Ascending aorta (tissue), 2 donors: ENCODE data around the gene TSC22D3. TPM values are rescaled to one million over a fixed set of nuclear protein-coding genes. Genes with fewer than 3 reads are reported as not detected.

ENCODE experiments used
- DNase-seq, 2 donors: peaks; one replicate each; pipeline ENCODE4 v3.0.0-alpha.2; 2019; ENCODE audit warnings: low spot score in 2 of 2
- H3K27ac ChIP-seq, 2 donors: fragments of 200-600 bp; sonication (generic); one replicate each; pipeline ENCODE4 v1.5.1; 2016 to 2017; ENCODE audit warnings: mild to moderate bottlenecking in 1 of 2
- H3K27me3 ChIP-seq: fragments of 200-600 bp; sonication (generic); one replicate; pipeline ENCODE4 v1.5.1; 2017
- H3K36me3 ChIP-seq, 2 donors: fragments of 200-600 bp; sonication (generic); one replicate each; pipeline ENCODE4 v1.5.1; 2016
- H3K4me1 ChIP-seq, 2 donors: fragments of 200-600 bp; sonication (generic); one replicate each; pipeline ENCODE4 v1.5.1; 2016 to 2017; ENCODE audit warnings: mild to moderate bottlenecking in 1 of 2
- H3K4me3 ChIP-seq, 2 donors: fragments of 200-600 bp; sonication (generic); one replicate each; pipeline ENCODE4 v1.5.1; 2016 to 2017; ENCODE audit warnings: mild to moderate bottlenecking in 1 of 2
- H3K9me3 ChIP-seq, 2 donors: fragments of 200-600 bp; sonication (generic); one replicate each; pipeline ENCODE4 v1.5.1; 2016
- intact Hi-C: fragments of 100-400 bp; cut with DNase I; formaldehyde crosslinking; loops from one replicate; pipeline ENCODE4 v1.15.1; 2023
- total RNA-seq: library from RNA; depleted of rRNA; stranded (reverse); fragments of >200 nt; gene quantifications from one replicate; pipeline ENCODE4 v1.1.0, GENCODE V29; 2016
- TF ChIP-seq, protein P1 (sequence below), 3 experiments: fragments of 200-600 bp in 2 of 3; fragments of 450-650 bp in 1 of 3; sonication (generic) in 2 of 3; IDR thresholded peaks; one replicate each; pipeline ENCODE4 v1.5.1; 2016 to 2019; ENCODE audit warnings: antibody characterized with exemption in 3 of 3, mild to moderate bottlenecking in 1 of 3, moderate library complexity in 1 of 3

Gene TSC22D3
- total RNA-seq, 1 donor from 2014 or later: 630 TPM

DNA sequence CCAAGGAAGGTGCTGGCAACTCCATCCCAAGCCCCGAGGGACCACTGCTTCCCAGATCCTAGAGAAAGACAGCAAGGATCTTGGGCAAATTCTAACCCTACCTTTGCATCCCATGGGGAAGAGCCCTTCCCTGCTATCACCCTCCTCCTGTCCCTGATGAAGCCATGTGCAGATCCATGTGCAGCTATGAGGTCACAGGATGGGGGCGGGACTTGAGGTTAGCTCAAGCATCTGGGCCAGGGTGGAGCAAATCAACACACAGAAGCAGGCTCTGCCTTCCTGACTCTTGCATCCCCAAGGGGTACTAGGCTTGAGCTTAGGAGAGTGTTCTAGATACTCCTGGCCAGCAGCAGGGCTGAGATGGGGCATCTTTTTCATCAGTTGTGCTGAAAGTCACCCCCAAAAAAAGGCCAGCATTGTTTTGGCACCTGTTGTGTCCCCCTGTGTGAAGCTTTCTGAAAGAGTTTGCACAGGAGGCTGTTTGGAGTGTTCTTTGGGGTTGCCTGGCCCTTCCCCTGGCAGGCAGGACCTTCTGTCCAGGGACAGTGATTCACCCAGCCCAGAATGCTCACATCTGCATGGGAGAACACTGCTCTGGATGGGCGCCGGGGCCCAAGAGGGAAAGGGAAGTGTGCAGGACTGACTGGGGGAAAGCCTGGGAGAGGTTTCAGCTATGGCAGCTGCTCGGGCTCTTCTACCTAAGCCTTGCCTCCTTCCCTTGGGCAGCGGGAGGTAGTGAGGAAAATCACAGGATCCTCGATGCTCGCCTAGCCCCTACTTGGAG is 96.4 kb downstream of the TSC22D3 start:
- Histone ChIP-seq H3K27me3 (no peaks in the 10 kb centered on the region), H3K27ac (peak overlapping the region; percentile 90 to 95), H3K36me3 (no peaks in the 10 kb centered on the region), H3K4me1 (peaks cover 8 to 25% of the 10 kb centered on the region in 2 donors), H3K9me3 (no peaks in the 10 kb centered on the region), H3K4me3 (no peak overlapping the region)
- TF ChIP-seq, protein P1, sequence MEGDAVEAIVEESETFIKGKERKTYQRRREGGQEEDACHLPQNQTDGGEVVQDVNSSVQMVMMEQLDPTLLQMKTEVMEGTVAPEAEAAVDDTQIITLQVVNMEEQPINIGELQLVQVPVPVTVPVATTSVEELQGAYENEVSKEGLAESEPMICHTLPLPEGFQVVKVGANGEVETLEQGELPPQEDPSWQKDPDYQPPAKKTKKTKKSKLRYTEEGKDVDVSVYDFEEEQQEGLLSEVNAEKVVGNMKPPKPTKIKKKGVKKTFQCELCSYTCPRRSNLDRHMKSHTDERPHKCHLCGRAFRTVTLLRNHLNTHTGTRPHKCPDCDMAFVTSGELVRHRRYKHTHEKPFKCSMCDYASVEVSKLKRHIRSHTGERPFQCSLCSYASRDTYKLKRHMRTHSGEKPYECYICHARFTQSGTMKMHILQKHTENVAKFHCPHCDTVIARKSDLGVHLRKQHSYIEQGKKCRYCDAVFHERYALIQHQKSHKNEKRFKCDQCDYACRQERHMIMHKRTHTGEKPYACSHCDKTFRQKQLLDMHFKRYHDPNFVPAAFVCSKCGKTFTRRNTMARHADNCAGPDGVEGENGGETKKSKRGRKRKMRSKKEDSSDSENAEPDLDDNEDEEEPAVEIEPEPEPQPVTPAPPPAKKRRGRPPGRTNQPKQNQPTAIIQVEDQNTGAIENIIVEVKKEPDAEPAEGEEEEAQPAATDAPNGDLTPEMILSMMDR (IDR thresholded peaks at IDR 0.05): no peak
- peak; percentile 62 to 90 for DNase-seq
- intact Hi-C loops: no loop called here

- H3K27me3 ChIP-seq: no peaks in the 10 kb centered on the region
Observed at GRCh38 chrX:107677909-107678308, 97.7 kb downstream of the TSC22D3 start.

GRCh38 chrX:107677501-107677901 is 98.1 kb downstream of the TSC22D3 start:
- intact Hi-C loops: loop anchor here (1.0 kb wide), 1 partner anchor 34 kb away; no protein-coding TSS in a partner anchor
- Histone ChIP-seq H3K27me3 (no peaks in the 10 kb centered on the region), H3K4me1 (peaks cover 8 to 31% of the 10 kb centered on the region in 2 donors), H3K27ac (peak overlapping the region; percentile 90 to 95), H3K36me3 (no peaks in the 10 kb centered on the region), H3K9me3 (no peaks in the 10 kb centered on the region), H3K4me3 (peak overlapping the region in 1 of 2 donors; percentile 66)
- TF ChIP-seq, protein P1 (IDR thresholded peaks at IDR 0.05): no peak
- DNase-seq: peak in 1 of 2 donors; percentile 70

More at GRCh38 chrX:107677909-107678308, 97.7 kb downstream of the TSC22D3 start:
- no peaks in the 10 kb centered on the region for H3K36me3 ChIP-seq
- TF ChIP-seq, protein P1 (IDR thresholded peaks at IDR 0.05): no peak
- H3K9me3 ChIP-seq: no peaks in the 10 kb centered on the region
- H3K4me3 ChIP-seq: peak overlapping the region in 1 of 2 donors; percentile 66
- H3K27ac ChIP-seq: peak overlapping the region; percentile 90 to 95
- no peak for DNase-seq
- intact Hi-C loops: loop anchor here (1.0 kb wide), 1 partner anchor 33 kb away; no protein-coding TSS in a partner anchor
- H3K4me1 ChIP-seq: peaks cover 8 to 31% of the 10 kb centered on the region in 2 donors

DNA sequence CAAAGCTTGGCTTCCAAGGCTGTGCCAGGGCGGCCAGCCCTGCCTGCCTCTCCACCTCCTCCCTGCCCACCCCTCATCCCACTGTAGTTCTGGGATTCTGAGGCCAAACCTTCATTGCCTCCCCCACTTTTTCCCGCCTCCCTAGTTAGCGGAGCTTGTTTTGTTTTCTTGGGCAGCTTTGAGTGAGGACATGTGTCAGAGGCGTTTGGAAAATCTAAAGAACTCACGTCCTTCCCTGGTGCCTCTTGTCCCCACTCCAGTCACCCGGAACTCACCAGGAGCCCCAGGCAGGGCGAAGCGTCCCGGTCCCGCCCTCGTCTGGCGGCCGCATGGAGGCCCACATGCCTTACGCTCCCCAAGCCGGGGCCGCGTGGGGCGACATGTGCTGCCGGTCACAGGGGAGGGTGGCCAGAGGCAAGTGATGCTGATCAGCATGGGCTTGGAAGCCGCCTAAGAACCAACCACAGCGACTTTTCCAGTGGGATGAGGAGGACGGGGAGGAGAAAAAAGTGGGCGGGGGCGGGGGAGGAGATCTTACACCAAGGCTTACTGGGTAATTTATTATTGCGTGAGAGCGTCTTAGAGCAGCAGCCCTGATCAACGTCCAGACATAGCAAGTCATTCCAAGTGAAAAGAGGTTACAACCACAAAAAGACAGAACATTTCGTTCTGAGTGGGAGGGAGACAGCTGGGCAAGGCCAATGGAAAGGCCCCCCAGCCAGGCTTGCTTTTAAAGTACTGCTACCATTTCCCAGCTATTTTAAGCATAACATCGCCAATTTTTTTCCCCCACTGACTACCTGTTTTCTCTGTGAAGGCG is 98.8 kb downstream of the TSC22D3 start:
- intact Hi-C loops: loop anchor here (1.0 kb wide), 1 partner anchor 35 kb away; no protein-coding TSS in a partner anchor
- H3K27me3 ChIP-seq: no peaks in the 10 kb centered on the region
- TF ChIP-seq, protein P1 (IDR thresholded peaks at IDR 0.05): no peak
- peak; percentile 82 to 95 for DNase-seq
- peak overlapping the region; percentile 90 to 95 for H3K27ac ChIP-seq
- no peaks in the 10 kb centered on the region for H3K9me3 ChIP-seq
- peak overlapping the region; percentile 38 to 66 for H3K4me3 ChIP-seq
- peaks cover 8 to 31% of the 10 kb centered on the region in 2 donors for H3K4me1 ChIP-seq
- no peaks in the 10 kb centered on the region for H3K36me3 ChIP-seq

DNA sequence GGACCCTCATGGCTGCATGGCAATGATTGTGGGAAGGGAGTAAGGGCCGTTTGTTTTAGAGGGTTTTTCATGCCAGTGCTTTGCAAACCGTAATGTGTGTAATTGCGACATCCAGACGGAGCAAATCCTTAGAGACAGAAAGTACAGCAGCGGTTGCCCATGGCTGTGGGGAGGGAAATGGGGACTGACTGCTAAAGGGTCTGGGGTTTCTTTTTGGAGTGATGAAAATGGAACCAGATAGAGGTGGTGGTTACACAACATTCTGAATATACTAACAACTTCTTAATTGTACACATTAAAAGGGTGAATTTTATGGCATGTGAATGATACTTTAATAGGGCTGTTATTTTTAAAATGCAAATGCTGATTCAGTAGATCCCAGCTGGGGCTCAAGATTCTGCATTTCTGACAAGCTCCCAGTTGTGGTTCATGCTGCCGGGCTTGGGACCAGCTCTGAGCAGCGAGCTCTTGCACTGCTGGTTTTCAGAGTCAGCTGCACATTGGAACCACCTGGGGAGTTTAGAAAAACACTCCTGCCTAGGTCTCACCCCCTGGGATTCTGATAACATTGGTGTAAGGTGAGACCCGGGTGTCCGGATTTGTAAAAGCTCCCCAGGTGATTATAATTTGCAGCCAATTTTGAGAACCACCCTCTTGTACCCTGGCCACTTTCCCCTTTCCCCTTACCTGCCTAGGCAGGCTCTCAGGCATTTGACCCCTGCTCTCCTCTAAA is 99.6 kb downstream of the TSC22D3 start:
- Histone ChIP-seq H3K4me3 (peak overlapping the region; percentile 38 to 66), H3K27me3 (no peaks in the 10 kb centered on the region), H3K4me1 (peaks cover 8 to 31% of the 10 kb centered on the region in 2 donors), H3K27ac (peak overlapping the region; percentile 90 to 95), H3K36me3 (no peaks in the 10 kb centered on the region), H3K9me3 (no peaks in the 10 kb centered on the region)
- DNase-seq: peak in 1 of 2 donors; percentile 78
- intact Hi-C loops: no loop called here
- TF ChIP-seq, protein P1 (IDR thresholded peaks at IDR 0.05): no peak
